BE2C (cell line): Measurements from ENCODE around the gene XKR7.

Source experiments
- DNase-seq: peaks from one replicate; pipeline ENCODE4 v3.0.0-alpha.2; 2020
- H3K27me3 ChIP-seq: fragments of 250-450 bp; sonication (Bioruptor Pico); 2 replicates; pipeline ENCODE4 v1.5.1; 2020; ENCODE audit warnings: mild to moderate bottlenecking
- H3K36me3 ChIP-seq: fragments of 250-450 bp; sonication (Bioruptor Pico); 2 replicates; pipeline ENCODE4 v1.5.1; 2020; ENCODE audit warnings: mild to moderate bottlenecking
- H3K4me1 ChIP-seq: fragments of 250-450 bp; sonication (Bioruptor Pico); 2 replicates; pipeline ENCODE4 v1.5.1; 2020
- H3K4me3 ChIP-seq: 2 replicates; pipeline ENCODE4 v1.5.1; 2011; ENCODE audit warnings: low read depth, low read length
- H3K9me3 ChIP-seq: fragments of 250-450 bp; sonication (Bioruptor Pico); 2 replicates; pipeline ENCODE4 v1.5.1; 2020
- TF ChIP-seq, protein P1 (sequence below): IDR thresholded peaks from 2 replicates; pipeline ENCODE4 v1.5.1; 2012; ENCODE audit warnings: mild to moderate bottlenecking, low read depth, low read length

XKR7 gene

DNA sequence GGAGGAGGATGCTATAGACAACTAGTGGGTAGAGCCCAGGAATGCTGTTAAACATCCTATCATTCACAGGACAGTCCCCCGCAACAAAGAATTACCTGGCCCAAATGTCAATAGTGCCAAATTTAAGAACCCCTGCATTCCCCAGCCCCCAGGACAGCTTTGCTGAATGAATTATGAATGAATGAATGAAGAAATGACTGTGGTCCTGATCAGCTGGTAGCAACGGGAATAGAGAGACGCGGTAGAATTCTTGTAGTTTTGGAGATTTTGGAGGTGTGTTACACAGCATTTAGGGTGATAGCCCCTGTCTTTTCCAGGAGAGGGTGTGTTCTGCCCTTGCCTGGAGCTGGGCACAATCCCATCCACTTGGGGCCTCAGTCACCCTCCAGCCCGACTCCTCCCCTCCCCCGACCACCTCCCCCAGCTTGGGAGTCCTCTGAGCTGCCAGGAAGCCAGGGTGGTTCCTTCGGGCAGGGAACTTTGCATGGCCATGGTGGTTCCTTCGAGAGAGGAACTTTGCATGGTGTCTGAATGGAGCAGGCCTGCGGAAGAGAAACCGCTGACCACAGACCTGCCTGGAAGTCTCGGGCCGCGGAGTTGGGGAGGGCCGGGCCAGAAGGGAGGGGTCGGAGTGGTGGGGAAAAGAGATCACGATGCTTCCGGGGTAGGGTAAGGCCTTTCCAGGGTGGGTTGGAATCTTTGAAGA lies 83.1 kb downstream of the XKR7 start:
- no peaks in the 10 kb centered on the region for H3K9me3 ChIP-seq
- H3K4me3 ChIP-seq: no peak overlapping the region
- peaks cover 69% of the 10 kb centered on the region for H3K27me3 ChIP-seq
- TF ChIP-seq, protein P1, sequence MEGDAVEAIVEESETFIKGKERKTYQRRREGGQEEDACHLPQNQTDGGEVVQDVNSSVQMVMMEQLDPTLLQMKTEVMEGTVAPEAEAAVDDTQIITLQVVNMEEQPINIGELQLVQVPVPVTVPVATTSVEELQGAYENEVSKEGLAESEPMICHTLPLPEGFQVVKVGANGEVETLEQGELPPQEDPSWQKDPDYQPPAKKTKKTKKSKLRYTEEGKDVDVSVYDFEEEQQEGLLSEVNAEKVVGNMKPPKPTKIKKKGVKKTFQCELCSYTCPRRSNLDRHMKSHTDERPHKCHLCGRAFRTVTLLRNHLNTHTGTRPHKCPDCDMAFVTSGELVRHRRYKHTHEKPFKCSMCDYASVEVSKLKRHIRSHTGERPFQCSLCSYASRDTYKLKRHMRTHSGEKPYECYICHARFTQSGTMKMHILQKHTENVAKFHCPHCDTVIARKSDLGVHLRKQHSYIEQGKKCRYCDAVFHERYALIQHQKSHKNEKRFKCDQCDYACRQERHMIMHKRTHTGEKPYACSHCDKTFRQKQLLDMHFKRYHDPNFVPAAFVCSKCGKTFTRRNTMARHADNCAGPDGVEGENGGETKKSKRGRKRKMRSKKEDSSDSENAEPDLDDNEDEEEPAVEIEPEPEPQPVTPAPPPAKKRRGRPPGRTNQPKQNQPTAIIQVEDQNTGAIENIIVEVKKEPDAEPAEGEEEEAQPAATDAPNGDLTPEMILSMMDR: no peak
- no peaks in the 10 kb centered on the region for H3K4me1 ChIP-seq
- no peak for DNase-seq
- no peaks in the 10 kb centered on the region for H3K36me3 ChIP-seq

DNA sequence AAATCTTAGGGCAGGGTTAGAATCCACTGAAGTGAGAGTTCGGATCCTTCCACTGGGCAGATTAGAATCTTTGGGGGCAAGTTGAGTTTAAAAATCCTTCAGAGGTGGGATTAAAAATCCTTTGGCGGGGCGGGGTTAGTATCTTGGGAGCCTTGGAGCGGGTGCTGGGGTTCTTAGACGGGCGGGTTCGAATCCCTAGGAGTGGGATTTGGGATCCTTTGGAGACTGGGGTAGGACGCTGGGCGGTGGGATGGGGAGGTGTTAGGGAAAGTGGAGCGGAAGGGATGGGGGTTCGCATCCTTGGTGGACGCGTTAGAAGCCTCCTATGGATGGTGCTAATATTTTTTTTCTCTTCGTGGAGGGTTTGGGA lies 83.8 kb downstream of the XKR7 start:
- no peaks in the 10 kb centered on the region for H3K36me3 ChIP-seq
- no peak overlapping the region for H3K4me3 ChIP-seq
- no peak for DNase-seq
- peaks cover 73% of the 10 kb centered on the region for H3K27me3 ChIP-seq
- no peaks in the 10 kb centered on the region for H3K4me1 ChIP-seq
- TF ChIP-seq, protein P1: no peak
- H3K9me3 ChIP-seq: no peaks in the 10 kb centered on the region

DNA sequence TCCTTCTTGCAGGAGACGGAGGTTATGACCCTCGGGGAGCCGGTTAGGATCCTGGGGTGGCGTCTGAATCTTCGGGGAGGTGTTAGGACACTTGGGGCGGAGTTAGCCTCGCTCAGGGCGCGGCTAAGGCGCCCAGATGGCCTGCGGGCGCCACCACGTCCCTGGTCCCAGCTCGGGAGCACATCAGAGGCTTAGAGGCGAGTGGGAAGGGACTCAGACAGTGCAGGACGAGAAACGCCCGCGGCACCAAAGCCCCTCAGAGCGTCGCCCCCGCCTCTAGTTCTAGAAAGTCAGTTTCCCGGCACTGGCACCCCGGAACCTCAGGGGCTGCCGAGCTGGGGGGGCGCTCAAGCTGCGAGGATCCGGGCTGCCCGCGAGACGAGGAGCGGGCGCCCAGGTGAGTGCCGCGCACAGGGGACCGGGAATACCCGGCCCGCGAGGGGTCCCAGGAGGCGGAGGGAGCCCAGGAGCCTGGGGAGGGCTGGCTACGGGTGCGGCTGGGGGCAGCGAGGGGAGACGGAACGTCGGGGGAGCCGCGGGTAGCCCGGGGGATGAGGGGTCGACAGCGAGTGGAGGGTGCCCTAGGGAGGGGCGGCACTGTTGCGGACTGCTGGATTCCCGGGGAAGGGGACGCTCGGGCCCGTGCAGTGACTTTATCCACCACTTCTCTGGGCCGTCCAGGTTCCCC lies 84.3 kb downstream of the XKR7 start, which contains the start of gene HCK:
Gene HCK, plus strand, starts transcription at position 153 of the 688 bp plus-strand sequence.
- H3K4me3 ChIP-seq: no peak within 1 kb of the TSS
- TF ChIP-seq, protein P1: no peak
- no peak for DNase-seq
- H3K36me3 ChIP-seq: no peaks in the 10 kb centered on the region
- no peaks in the 10 kb centered on the region for H3K9me3 ChIP-seq
- H3K4me1 ChIP-seq: no peaks in the 10 kb centered on the region
- H3K27me3 ChIP-seq: peaks cover 77% of the 10 kb centered on the region

DNA sequence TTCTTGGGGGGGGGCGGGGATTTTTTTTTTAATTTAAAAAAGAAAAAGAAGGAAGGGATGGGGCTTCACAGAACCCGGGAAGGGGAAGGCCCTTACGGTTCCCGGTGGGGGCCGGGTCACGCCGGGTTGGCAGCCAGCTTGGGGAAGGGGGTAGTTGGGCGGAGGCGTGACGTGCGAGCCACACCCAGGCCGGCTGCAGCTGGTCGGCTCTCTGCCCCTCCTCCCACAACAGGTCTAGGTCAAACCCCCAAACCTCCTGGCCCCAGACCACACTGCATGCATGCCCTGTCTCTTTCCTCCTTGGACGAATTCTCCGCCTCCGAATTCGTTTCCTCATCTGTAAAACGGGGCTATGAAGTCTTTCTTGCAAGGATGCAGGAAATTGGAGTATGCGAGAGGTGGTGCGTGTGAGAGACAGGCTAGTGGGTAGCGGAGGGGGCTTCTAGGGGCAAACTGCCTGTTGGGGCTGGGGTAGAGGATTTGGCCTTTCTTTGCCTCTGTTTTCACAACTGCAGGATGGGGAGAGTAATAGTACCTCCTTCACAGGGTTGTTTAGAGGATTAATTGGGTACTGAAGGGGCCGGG lies 84.9 kb downstream of the XKR7 start:
- H3K36me3 ChIP-seq: no peaks in the 10 kb centered on the region
- TF ChIP-seq, protein P1: no peak
- peaks cover 82% of the 10 kb centered on the region for H3K27me3 ChIP-seq
- no peaks in the 10 kb centered on the region for H3K4me1 ChIP-seq
- no peaks in the 10 kb centered on the region for H3K9me3 ChIP-seq
- H3K4me3 ChIP-seq: no peak overlapping the region
- DNase-seq: no peak
